ELF-1 (cell line): ENCODE results near the gene SYNPO2.

Experiments used
- DNase-seq: peaks from one replicate; pipeline ENCODE4 v3.0.0-alpha.2; 2016; ENCODE audit warnings: low read depth, low spot score

Gene SYNPO2

DNA sequence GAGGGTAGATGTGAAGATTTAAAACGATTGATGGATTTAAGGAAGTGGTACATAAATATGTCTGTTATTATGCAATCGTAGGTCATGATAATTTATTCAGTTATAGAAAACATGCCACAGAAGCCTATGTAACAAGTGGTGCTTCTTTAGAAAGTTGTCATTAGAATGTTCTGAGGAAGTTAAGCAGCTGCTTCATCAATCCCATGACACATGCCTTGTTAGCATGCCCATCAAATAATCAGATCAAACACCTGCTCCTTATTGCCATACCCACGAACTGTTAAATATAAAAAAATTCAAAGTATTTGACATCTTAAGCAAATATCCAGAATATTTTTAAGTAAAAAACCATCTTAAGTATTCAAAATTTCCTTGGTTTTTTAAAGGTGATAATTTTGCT is 170.6 kb downstream of the SYNPO2 start:
- no peak for DNase-seq

DNA sequence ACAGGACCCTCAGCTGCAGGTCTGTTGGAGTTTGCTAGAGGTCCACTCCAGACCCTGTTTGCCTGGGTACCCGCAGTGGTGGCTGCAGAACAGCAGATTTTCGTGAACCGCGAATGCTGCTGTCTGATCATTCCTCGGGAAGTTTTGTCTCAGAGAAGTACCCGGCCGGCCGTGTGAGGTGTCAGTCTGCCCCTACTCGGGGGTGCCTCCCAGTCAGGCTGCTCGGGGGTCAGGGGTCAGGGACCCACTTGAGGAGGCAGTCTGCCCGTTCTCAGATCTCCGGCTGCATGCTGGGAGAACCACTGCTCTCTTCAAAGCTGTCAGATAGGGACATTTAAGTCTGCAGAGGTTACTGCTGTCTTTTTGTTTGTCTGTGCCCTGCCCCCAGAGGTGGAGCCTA is 178.5 kb downstream of the SYNPO2 start:
- DNase-seq = peak; percentile 30

- DNase-seq = peak; percentile 58
Measured at GRCh38 chr4:119067670-119068360, 179.2 kb downstream of the SYNPO2 start.

DNA sequence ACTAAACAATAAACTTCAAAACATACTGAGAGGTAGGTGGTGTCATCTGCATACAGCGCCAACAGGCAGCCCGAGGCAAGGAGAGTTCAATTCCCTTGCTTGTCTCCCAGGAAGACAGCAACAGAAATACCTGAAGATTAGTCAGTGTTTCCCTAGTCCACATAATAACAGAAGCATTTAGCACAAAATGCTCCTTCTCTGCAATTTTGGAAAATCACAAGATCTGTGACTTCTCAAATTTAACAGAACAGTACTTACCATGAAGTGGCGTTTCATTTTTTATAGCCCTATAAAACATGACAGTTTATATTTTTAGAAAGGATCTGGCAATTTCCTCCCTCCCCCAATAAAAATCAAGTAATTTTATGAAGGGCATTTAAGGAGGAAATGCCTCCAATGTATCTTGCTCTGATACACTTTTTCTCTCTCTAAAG is 179.9 kb downstream of the SYNPO2 start:
- DNase-seq = peak; percentile 72

- DNase-seq = no peak
Measured at GRCh38 chr4:119070301-119070700, 181.6 kb downstream of the SYNPO2 start.

DNA sequence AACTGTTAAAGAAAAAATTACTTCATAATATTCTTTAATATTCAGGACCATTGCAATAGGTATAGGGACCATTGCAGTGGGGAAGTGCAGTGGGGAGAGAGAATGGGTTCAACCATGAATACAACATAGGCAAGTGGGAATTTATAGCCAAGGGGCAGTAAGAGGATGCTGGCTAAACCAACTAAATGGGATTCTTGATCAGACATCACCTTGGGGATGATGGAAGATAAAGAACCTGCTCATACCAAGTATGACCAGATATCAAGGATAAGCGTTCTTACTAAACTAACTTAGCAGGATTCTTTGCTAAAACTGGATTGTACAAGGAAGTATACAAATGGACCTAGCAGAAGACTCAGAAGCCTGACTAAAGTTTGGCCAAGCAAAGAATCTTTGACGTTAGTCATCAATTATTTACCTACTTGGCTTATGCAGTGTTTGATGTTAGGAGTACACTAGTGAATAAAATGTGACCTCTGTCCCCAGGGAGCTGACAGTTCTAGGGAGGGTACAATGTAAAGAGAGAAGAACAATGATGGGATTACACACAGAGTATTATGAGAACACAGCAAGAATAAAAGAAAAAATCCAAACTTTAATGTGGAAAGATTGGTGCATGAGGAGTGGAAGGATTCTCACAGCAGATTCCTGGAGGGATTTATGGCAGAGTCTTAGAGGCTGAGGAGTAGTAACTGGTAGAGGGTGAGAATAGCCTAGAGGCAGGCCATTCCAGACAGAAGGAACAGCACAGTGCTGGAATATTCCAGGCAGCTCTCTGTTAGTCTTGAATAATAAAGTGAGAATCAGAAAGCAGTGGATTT is 192.3 kb downstream of the SYNPO2 start:
- DNase-seq = peak; percentile 27

- DNase-seq = no peak
Measured at GRCh38 chr4:119081542-119081859, 192.8 kb downstream of the SYNPO2 start.

- no peak for DNase-seq
Measured at GRCh38 chr4:119081943-119082342, 193.3 kb downstream of the SYNPO2 start.

DNA sequence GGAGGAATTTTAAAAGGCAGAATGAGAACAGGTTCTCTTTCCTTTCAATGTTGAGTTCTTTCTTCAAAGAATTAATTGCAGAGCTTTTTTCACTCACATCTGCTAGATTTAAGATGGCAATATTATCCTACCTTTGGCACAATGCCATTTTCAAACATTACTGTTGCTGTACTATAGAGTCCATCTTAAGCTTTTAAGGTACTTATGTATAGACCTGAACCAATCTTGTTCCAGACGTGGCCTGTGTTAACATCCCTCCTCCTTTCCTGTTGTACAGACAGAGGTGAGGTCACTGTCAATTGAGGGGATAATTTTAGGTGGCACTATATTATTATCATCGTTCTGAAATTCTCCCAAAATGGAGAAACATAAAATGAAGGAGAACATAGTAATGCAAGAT is 194.0 kb downstream of the SYNPO2 start:
- DNase-seq = no peak

- no peak for DNase-seq
Measured at GRCh38 chr4:119084513-119084912, 195.9 kb downstream of the SYNPO2 start.

DNA sequence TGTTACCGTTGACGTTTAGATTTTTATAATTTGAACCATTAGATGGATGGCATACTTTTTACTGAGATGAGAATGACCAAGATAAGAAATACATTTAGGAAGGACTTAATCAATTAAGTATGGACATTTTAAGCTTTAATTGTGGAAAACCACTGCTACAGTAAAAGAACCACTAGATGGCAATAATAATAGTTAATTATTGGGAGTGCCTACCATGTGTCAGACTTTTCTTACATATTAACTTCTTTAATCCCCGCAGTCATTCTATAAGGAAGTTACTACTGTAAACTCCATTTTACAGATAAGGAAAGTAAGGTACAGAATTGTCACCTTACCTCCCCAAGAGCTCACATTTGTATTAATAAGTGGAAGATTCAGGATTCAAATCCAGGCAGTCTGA is 198.5 kb downstream of the SYNPO2 start:
- no peak for DNase-seq

GRCh38 chr4:119087656-119088055 is 199.0 kb downstream of the SYNPO2 start:
- no peak for DNase-seq

GRCh38 chr4:119093042-119093827 is 204.6 kb downstream of the SYNPO2 start:
- no peak for DNase-seq

DNA sequence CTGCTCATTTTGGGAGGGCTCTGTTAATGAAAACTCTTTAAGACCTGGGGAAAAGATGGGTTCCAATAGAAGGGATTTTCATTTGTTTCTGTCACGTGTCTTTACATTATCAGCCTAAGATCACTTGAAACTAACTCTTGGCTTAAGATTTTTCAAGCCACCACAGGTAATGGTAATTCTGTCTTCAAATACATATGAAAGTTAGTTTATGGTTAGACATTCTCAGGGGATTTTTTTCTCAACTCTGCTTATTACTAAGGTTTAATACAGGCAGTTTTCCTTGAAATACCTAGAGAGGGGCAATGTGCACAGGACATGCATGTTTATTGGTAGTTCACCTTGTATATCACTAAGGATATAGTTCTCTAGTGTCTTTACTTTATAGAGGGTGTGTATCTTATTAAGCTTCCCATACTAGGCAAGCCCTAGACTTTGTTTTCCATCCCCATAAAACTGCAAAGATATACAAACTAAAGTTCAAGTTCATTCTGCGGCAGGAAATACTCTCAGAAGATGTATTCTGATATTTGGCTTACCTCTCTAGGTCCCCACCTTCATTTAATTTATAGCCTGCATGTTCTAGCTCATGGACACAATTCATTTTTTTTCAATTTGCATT is 208.7 kb downstream of the SYNPO2 start:
- no peak for DNase-seq

DNA sequence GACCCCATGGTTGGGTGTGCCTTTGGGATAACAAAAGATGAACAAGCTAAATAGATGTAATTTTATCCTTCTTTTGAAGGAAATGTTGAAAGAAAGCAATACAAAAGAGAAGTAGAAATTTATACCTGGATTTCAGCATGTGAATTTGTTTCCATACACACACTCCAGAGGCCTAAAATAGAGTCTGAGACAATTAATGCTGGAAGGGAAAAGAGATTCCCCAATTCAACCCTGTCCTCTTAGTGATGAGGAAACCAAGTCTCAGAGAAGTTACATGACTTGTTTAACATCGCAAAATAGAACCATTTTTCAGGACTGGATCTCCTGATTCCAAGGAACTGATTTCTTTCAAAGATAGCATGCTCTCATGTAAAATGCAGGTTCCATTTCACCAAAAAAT is 209.7 kb downstream of the SYNPO2 start:
- no peak for DNase-seq

GRCh38 chr4:119099227-119099810 is 210.7 kb downstream of the SYNPO2 start:
- DNase-seq = no peak

GRCh38 chr4:119100655-119101054 is 212.0 kb downstream of the SYNPO2 start:
- DNase-seq = no peak

- DNase-seq = no peak
Measured at GRCh38 chr4:119103263-119103662, 214.6 kb downstream of the SYNPO2 start.

DNA sequence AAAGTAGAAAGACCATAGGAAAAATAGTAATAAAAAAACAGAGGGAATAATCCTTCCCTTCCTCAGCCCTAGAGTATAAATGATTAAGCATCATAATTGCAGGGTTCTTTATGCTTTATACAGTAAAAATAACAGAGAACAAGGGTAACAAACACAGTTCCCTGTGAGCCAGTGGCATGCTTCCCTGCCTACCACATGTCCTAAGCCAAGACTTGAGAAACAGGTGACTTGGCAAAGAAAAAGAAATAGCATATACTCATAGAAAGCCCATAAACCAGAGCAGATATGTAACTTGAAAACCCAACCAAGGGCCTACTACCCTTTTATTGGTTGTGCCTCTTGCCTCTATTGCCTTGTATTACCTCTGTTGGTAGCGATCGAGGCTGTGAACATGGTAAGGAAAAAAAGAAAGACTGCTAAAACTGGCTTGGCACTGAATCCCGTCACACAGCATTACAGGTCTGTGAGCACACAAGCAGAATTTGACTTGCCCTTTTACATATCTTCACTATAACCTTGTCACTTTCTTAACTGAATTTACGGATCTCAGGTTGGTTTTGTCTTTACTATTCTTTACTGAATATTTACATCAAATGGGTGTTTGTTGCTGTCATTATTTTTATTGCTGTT is 216.1 kb downstream of the SYNPO2 start:
- DNase-seq = no peak

GRCh38 chr4:119105605-119106004 is 217.0 kb downstream of the SYNPO2 start:
- no peak for DNase-seq
